GM10847 (cell line): ENCODE results near the gene SUPT3H.

Source experiments
- POLR2A ChIP-seq: IDR thresholded peaks from 2 replicates; pipeline ENCODE4 v1.6.1; 2011; ENCODE audit not compliant: insufficient read length; ENCODE audit errors: extremely low read depth

The SUPT3H gene

DNA sequence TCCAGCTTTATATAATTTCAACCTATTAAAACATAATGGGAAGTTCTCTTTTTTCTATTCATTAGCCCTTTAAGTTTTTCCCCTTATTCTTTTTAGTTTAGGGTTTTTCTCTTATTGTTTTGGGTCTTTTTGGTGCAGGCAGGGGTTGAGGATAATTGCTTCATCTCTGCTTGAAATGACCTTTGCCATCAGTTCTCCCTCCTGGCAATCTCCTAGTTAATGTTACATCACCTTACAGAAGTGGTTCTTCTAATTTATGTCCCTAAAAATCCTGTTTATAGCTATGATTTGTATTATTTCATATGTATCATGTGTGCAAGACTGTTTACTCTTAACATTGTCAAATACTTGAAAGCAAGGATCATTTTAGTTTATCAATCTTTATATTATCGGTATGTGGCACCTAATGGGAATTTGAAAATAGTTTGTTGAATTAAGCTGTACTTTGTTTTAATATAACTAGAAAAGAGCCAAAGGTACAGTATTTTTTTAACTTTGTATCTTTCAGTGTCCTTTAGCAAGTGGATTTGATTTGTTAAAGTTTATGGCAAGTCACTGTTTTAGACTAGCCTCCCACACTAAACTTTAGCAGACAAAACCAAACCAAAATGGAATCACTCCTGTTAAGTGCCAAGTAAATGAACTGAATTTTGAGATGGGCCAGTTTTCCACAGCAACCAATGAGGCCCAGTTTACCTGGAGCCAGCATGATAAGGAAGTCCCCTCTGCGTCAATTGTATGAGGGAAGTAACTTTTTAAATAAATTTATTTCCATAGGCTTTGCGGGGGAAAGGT is 76.2 kb downstream of the SUPT3H start:
- TF ChIP-seq POLR2A, result no peak

DNA sequence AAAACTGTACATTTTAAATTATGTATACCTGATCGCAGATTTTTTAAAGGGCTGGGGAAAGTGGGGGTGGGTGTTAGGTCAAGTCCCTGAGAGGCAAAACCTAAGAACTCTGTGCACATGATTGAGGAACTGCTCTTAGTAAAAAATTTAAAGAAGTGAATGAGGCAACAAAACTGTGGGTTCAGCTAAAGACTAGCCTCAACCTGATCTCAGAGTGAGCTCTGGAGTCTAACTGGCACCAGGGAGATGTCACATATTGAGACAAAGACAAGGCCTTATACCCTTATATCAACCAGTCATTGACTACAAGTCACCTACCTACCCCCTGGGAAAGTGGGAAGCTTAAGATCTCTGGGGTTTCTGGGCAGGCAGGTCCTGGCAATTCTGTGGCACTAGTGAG is 77.0 kb downstream of the SUPT3H start:
- TF ChIP-seq POLR2A, result no peak

DNA sequence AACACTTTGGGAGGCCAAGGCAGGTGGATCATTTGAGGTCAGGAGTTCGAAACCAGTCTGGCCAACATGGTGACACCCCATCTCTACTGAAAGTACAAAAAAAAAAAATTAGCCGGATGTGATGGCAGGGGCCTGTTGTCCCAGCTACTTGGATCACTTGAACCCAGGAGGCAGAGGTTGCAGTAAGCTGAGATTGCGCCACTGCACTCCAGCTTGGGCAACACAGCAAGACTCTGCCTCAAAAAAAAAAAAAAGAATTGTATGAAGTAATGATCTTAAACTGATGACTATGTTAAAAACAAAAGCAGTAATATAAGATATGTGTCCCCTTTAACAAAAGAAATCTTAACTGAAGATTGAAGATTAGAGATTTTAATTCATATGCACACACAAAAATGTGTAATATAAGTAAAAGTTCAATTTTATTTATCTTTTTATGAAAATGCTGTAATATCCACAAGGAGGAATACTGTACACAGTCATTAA is 78.6 kb downstream of the SUPT3H start:
- TF ChIP-seq POLR2A, result no peak

DNA sequence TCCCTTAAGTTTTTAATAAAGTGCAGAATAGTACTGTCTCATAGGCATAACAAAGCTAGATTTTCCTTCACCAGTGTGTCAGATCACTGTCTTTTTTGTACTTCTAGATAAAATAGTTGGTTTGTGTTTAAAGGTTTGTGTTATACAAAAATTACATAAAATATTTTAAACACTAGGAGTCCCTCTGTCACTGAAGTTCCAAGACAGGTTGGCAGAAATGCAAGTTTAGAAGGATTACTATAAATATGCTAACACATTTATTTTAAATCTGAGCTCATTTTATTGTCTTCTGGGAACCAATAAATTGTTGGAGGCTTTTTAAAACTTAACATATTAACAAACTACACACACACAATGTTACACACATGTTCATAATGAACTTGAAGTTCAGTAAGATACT is 80.4 kb downstream of the SUPT3H start:
- TF ChIP-seq POLR2A, result no peak

DNA sequence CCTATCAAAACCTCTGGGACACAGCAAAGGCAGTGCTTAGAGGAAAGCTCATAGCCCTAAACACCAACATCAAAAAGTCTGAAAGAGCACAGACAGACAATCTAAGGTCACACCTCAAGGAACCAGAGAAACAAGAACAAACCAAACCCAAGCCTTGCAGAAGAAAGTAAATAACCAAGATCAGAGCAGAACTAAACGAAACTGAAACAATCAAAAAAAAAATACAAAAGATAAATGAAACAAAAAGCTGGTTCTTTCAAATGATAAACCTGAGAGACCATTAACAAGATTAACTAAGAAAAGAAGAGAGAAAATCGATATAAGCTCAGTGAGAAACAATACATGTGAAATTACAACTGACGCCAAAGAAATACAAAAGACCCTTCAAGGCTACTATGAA is 84.4 kb downstream of the SUPT3H start:
- no peak for TF ChIP-seq POLR2A

DNA sequence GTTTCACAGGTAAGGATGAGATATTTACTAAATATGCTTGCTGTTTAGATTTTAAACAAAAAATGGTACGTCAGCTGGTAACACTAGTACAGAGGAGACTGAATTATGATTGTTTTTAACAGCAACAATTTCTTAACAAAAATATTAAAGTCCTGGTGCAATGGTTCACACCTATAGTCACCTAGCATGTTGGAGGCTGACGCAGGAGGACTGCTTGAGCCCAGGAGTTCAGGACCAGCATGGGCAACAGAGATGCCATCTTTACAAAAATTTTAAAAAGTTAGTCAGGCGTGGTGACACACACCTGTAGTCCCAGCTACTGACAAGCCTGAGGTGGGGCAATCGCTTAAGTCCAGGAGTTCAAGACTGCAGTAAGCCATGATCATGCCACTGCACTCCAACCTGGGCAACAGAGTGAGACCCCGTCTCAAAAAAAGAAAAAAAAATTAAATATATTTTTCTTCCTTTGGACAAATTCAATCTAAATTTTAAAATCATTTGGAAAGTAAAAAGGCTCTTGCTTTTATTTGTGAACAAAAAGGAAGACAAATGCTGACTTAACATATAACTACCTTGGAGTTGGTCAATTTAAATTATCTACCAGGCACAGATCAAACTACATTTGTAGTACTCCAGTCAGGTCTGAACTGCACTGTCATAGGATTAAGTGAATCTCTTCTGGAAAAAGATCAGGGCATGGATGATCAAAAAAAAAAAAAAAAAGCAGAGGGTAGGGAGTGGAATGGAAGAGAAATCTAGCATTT is 87.8 kb downstream of the SUPT3H start:
- no peak for TF ChIP-seq POLR2A

DNA sequence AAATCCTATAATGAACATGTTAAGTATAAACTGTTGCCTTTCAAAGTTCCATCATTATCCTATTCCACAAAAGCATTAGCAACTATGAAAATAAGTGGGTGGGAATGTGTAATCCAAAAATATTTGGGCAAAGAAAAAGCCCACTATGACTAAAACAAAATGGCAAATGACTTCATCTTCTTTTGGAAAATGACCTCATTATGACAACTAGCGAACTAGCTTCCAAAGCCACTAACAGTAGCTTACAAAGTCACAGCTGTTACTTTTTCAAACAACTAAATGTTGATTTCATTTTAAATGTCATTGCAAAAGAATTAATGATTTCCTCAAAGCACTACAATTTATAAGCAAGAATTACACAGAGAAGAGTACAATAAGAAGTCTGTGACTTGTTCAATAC is 99.4 kb downstream of the SUPT3H start:
- TF ChIP-seq POLR2A, result no peak

DNA sequence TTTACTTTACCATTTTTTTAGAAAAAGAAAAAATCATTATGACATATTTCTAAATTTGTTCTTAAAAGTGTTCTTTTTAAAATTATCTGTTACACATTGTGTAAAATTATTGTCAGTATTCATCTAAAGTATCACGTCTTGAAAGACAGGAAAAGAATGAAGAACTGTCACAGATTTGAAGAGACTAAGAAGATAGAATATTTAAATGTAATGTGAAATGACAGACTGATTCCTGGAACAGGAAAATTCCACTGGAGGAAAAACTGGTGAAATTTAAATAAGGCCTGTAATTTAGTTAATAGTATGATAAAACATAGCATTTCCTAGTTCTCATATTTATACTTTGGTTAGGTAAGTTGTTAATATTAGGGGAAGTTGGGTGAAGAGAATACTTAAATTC is 102.4 kb downstream of the SUPT3H start:
- no peak for TF ChIP-seq POLR2A

DNA sequence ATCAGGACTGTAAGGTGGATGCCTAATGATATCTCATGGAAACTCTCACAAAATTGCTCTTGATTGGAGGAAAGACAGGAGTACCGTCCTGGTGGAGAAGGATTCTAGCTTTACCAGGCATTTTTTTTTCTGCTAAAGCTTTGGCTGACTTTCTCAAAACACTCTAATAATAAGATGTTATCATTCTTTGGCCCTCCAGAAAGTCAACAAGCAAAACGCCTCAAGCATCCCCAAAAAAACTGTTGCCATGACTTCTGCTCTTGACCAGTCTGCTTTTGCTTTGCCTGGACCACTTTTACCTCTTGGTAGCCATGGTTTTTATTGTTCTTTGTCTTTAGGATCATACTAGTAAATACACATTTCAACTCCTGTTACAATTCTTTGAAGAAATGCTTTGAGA is 105.1 kb downstream of the SUPT3H start:
- TF ChIP-seq POLR2A, result no peak

DNA sequence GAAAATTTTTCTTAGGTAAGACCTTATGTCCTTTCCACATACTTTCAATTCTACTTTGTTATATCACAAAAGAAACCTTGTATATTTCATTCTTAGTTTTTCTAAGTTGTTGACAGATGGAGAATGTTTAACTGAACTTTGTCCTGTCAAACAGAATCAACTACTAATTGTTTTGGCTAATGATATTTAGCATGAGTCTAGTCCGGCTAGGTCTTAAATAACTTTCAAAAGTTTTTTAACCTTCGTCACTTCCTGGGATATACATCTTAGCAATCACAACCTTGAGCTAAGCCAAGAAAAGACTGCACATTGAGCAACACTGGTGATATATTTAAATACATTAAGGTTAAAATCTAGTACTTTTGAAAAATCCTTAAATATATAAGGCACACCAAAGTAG is 112.5 kb downstream of the SUPT3H start:
- no peak for TF ChIP-seq POLR2A

DNA sequence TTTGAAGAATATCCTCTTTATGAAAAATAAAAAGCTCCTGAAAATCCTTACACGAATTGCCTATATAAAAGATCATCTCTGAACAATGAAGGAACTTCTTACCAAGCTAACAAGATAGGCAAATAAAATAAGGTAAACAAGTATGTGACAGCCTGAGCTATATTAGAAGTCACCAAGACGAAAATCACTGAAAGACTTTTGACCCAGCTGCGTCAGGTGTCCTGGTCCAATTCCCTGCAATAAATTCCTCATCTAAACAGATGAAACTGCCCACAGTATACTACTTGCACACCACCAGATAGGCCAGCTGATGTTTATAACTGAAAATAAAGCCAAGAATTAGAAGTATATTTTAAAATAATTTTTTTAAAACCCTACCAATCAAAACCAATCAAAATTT is 117.0 kb downstream of the SUPT3H start:
- TF ChIP-seq POLR2A, result no peak

DNA sequence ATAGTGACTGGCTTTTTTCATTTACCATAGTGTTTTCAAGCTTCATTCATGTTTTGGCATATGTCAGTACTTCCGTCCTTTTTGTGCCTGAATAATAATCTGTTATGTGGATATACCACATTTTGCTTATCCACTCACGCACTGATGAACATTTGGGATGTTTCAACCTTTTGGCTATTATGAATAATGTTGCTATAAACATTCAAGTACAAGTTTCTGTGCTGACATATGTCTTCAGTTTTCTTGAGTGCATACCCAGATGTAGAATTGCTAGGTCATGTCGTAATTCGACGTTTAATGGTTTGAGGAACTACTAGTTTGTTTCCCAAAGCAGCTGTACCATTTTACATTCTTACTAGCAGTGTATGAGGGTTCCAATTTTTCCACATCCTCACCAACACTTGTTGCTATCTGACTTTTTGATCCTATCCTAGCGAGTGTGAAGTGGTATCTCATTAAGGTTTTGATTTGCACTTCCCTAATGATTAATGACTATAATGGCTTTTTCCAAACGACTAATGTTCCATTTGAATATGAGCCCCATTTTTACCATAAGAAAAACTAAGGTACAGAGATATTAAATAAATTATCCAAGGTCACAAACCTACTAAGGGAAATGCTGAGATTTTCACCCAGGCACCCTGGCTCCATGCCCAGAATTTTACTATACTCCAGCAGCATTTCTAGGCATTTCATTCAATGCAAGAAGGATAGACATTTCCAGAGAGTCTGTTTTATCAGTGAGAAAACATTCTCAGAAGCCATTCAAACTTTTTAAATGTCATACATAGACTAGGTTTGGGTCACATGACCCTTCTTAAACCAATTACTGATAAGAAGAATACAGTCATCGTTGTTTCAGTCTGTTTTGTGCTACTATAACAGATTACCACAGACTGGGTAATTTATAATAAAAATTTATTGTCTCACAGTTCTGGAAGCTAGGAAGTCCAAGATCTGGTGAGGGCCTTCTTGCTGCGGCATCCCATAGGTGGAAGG is 120.7 kb downstream of the SUPT3H start:
- no peak for TF ChIP-seq POLR2A

DNA sequence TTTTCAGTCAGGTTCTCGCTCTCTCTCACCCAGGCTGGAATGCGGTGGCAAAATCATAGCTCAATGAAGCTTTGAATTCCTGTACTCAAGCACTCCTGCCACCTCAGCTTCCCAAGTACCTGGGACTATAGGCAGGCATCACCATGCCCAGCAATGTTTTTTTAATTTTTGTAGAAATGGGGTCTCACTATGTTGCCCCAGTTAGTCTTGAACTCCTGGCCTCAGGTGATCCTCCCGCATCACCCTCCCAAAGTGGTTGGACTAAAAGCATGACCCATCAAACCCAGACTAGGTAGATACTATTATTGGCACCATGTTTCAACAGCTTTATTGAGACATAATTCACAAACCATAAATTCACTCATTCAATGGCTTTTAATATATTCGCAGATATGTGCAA is 122.3 kb downstream of the SUPT3H start:
- TF ChIP-seq POLR2A, result no peak

DNA sequence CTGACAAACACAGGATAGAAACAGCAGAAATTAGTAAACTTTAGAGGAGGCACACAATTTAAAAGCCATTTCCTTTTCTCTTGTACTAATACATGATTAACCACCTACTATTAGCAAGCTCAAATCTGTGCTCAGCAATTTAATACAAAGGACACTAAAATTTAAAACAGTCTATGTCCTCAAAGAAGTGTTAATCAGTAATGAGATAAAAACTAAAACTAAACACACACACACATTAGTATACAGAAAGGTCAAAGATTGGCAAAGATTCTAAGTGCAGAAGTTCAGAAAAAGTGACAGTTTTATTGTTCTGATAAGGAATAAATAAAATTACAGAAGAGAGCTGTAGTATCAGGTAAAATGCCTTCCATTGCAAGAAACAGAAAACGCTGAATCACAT is 123.5 kb downstream of the SUPT3H start:
- no peak for TF ChIP-seq POLR2A

DNA sequence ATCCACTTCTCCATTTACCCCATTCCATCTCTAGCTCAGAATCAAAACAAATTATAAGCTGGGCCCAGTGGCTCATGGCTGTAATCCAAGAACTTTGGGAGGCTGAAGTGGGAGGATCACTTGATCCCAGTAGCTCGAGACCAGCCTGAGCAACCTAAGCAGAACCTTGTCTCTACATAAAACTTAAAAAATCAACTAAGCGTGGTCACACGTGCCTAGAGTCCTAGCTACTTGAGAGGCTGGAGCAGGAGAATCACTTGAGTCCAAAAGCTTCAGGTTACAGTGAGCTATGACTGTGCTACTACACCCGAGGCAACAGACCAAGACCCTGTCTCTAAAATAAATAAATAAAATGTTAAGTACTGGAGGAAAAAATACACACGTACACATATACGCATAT is 124.3 kb downstream of the SUPT3H start:
- TF ChIP-seq POLR2A, result no peak
